HL-60 (cell line): ENCODE results near the gene ACER2.

Experiments used
- DNase-seq, 2 experiments: peaks; one replicate each; pipeline ENCODE4 v3.0.0-alpha.2; 2010 to 2020; ENCODE audit warnings: low read depth in 1 of 2, low spot score in 1 of 2
- H3K27ac ChIP-seq: fragments of 250-450 bp; sonication (Bioruptor Pico); replicated peaks from 2 replicates; pipeline ENCODE4 v1.5.1; 2020; ENCODE audit warnings: mild to moderate bottlenecking, moderate library complexity
- H3K27me3 ChIP-seq: fragments of 250-450 bp; sonication (Bioruptor Pico); 2 replicates; pipeline ENCODE4 v1.5.1; 2021; ENCODE audit warnings: mild to moderate bottlenecking, moderate library complexity; ENCODE audit not compliant: insufficient read depth, poor library complexity, severe bottlenecking
- H3K4me3 ChIP-seq: replicated peaks from 2 replicates; pipeline ENCODE4 v1.5.1; 2011; ENCODE audit warnings: mild to moderate bottlenecking, control low read depth, low read length; ENCODE audit not compliant: insufficient read depth
- CTCF ChIP-seq: IDR thresholded peaks from one replicate; pipeline ENCODE4 v1.5.1; 2011; ENCODE audit warnings: low read length, control low read depth, inconsistent platforms; ENCODE audit not compliant: insufficient read depth
- GABPA ChIP-seq: IDR thresholded peaks from 2 replicates; pipeline ENCODE4 v1.6.1; 2012; ENCODE audit warnings: low read depth
- POLR2AphosphoS5 ChIP-seq: IDR thresholded peaks from 2 replicates; pipeline ENCODE4 v1.6.1; 2012; ENCODE audit warnings: low read depth
- REST ChIP-seq: IDR thresholded peaks from 2 replicates; pipeline ENCODE4 v1.6.1; 2012; ENCODE audit warnings: low read depth; ENCODE audit not compliant: insufficient replicate concordance
- SPI1 ChIP-seq: IDR thresholded peaks from 2 replicates; pipeline ENCODE4 v1.6.1; 2012; ENCODE audit warnings: low read depth, mild to moderate bottlenecking, borderline replicate concordance

Gene ACER2

GRCh38 chr9:19429595-19429994 is 20.8 kb downstream of the ACER2 start:
- TF ChIP-seq REST = no peak
- TF ChIP-seq CTCF = no peak
- TF ChIP-seq GABPA = no peak
- no peak for TF ChIP-seq SPI1
- TF ChIP-seq POLR2AphosphoS5 = no peak
- Histone ChIP-seq H3K27me3 (no peaks in the 10 kb centered on the region), H3K27ac (no peak overlapping the region), H3K4me3 (no peak overlapping the region)
- no peak for DNase-seq

GRCh38 chr9:19430201-19430760 is 21.5 kb downstream of the ACER2 start:
- no peaks in the 10 kb centered on the region for H3K27me3 ChIP-seq
- no peak for DNase-seq
- TF ChIP-seq REST (no peak), GABPA (no peak), CTCF (no peak)
- no peak overlapping the region for H3K4me3 ChIP-seq
- H3K27ac ChIP-seq = no peak overlapping the region

- DNase-seq = no peak
- TF ChIP-seq GABPA = no peak
- TF ChIP-seq SPI1 = no peak
- TF ChIP-seq POLR2AphosphoS5 = no peak
- no peak for TF ChIP-seq REST
- no peak for TF ChIP-seq CTCF
- no peak overlapping the region for H3K4me3 ChIP-seq
- no peaks in the 10 kb centered on the region for H3K27me3 ChIP-seq
- no peak overlapping the region for H3K27ac ChIP-seq
Observed at GRCh38 chr9:19431361-19432171, 22.8 kb downstream of the ACER2 start.
